Measurements from ENCODE around the gene GJB3. TPM values are rescaled to one million over a fixed set of nuclear protein-coding genes. Genes with fewer than 3 reads are reported as not detected.

The GJB3 gene
- total RNA-seq, 1 donor from 2014 or later, result 29.7 TPM

GRCh38 chr1:34742667-34743270 lies 38.2 kb upstream of the GJB3 start:
- Histone ChIP-seq H3K27me3 (ENCODE audit: control insufficient read depth, insufficient read depth, low read length) (no peaks in the 10 kb centered on the region), H3K4me3 (ENCODE audit: low read depth, low read length) (no peak overlapping the region), H3K36me3 (ENCODE audit: control insufficient read depth, insufficient read depth, low read length) (no peaks in the 10 kb centered on the region)
- DNase-seq (ENCODE audit: low read depth), result no peak
- TF ChIP-seq, protein P1, sequence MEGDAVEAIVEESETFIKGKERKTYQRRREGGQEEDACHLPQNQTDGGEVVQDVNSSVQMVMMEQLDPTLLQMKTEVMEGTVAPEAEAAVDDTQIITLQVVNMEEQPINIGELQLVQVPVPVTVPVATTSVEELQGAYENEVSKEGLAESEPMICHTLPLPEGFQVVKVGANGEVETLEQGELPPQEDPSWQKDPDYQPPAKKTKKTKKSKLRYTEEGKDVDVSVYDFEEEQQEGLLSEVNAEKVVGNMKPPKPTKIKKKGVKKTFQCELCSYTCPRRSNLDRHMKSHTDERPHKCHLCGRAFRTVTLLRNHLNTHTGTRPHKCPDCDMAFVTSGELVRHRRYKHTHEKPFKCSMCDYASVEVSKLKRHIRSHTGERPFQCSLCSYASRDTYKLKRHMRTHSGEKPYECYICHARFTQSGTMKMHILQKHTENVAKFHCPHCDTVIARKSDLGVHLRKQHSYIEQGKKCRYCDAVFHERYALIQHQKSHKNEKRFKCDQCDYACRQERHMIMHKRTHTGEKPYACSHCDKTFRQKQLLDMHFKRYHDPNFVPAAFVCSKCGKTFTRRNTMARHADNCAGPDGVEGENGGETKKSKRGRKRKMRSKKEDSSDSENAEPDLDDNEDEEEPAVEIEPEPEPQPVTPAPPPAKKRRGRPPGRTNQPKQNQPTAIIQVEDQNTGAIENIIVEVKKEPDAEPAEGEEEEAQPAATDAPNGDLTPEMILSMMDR (IDR thresholded peaks at IDR 0.05; ENCODE audit: insufficient read depth, low read length, poor library complexity, severe bottlenecking), result peak; percentile 98

GRCh38 chr1:34743775-34744174 lies 37.2 kb upstream of the GJB3 start:
- TF ChIP-seq, protein P1 (IDR thresholded peaks at IDR 0.05; ENCODE audit: insufficient read depth, low read length, poor library complexity, severe bottlenecking), result no peak
- no peak for DNase-seq (ENCODE audit: low read depth)

DNA sequence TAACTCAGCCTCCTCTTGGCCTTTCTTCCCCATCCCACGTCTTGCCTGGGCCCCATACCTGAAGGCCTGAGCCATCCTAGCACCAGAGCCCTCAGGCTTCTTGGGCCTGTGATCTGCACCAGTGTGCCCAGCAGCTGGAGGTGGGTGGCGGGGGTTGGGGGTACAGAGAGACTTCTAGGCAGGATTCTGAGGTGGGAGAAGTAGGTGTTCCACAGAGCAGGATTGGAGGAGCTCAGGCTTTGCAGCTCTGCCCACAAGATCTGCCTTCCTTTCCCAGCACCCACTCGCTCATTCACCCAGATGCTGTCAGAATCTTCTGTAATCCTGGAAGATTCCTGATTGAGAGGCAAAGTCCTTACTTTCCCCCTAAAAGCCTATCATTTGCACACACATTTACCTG lies 36.2 kb upstream of the GJB3 start:
- Histone ChIP-seq H3K27me3 (ENCODE audit: control insufficient read depth, insufficient read depth, low read length) (no peaks in the 10 kb centered on the region), H3K36me3 (ENCODE audit: control insufficient read depth, insufficient read depth, low read length) (no peaks in the 10 kb centered on the region), H3K4me3 (ENCODE audit: low read depth, low read length) (no peak overlapping the region)
- TF ChIP-seq, protein P1 (IDR thresholded peaks at IDR 0.05; ENCODE audit: insufficient read depth, low read length, poor library complexity, severe bottlenecking), result no peak
- DNase-seq (ENCODE audit: low read depth), result no peak

More at GRCh38 chr1:34743775-34744174, 37.2 kb upstream of the GJB3 start:
- no peak overlapping the region for H3K4me3 ChIP-seq (ENCODE audit: low read depth, low read length)
- no peaks in the 10 kb centered on the region for H3K27me3 ChIP-seq (ENCODE audit: control insufficient read depth, insufficient read depth, low read length)
- no peaks in the 10 kb centered on the region for H3K36me3 ChIP-seq (ENCODE audit: control insufficient read depth, insufficient read depth, low read length)

GRCh38 chr1:34745666-34746065 lies 35.3 kb upstream of the GJB3 start:
- TF ChIP-seq, protein P1 (IDR thresholded peaks at IDR 0.05; ENCODE audit: insufficient read depth, low read length, poor library complexity, severe bottlenecking), result no peak
- DNase-seq (ENCODE audit: low read depth), result no peak
- Histone ChIP-seq H3K27me3 (ENCODE audit: control insufficient read depth, insufficient read depth, low read length) (no peaks in the 10 kb centered on the region), H3K36me3 (ENCODE audit: control insufficient read depth, insufficient read depth, low read length) (no peaks in the 10 kb centered on the region), H3K4me3 (ENCODE audit: low read depth, low read length) (no peak overlapping the region)

DNA sequence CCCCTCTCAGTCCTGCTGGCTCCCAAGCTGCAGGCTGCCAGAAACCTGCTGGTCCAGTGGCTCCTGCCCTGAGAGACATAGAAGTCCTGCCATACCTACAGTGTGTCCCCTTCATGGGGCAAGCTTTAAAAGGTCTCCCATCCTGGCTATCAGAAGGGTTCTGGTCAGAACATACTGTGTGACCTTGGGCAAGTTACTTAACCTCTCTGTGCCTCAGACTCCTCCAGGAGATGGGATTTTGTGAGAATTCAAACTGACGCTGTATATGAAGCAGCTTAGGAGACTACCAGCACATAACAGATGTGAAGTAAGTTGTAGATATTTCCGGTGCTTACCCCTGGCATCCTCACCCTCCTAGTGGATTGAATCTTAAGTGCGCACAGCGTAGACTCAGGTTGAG lies 34.9 kb upstream of the GJB3 start:
- Histone ChIP-seq H3K36me3 (ENCODE audit: control insufficient read depth, insufficient read depth, low read length) (no peaks in the 10 kb centered on the region), H3K4me3 (ENCODE audit: low read depth, low read length) (no peak overlapping the region), H3K27me3 (ENCODE audit: control insufficient read depth, insufficient read depth, low read length) (no peaks in the 10 kb centered on the region)
- no peak for DNase-seq (ENCODE audit: low read depth)
- TF ChIP-seq, protein P1 (IDR thresholded peaks at IDR 0.05; ENCODE audit: insufficient read depth, low read length, poor library complexity, severe bottlenecking), result no peak

All from kidney epithelial cell (primary cell).